HG03175 (cell line): ENCODE measurements around the gene RNF167.

Experiments used
- ATAC-seq: cut with Tn5 transposase; IDR thresholded peaks from one replicate; pipeline ENCODE4 v1.9.1; 2021; ENCODE audit warnings: mild to moderate bottlenecking, moderate library complexity; ENCODE audit not compliant: unreplicated experiment

RNF167 gene

DNA sequence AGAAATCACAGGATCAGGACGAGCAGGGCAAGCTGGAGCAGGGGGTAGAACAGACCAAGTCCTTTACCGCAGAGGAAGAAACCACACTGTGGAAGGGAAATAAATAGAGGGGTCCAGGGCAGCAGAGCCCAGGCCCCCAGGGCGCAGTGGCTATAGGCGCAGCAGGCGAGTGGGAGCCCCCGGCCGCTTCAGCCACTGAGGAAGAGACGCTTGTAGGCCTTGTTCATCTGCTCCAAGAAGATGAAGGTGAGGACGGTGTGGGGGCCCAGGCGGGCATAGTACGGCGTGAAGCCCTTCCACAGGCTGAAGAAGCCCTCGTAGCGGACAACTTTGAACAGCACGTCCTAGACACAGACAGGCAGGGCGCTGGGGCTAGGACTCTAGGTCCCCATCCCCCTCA lies 2.5 kb upstream of the RNF167 start:
- ATAC-seq = no peak

DNA sequence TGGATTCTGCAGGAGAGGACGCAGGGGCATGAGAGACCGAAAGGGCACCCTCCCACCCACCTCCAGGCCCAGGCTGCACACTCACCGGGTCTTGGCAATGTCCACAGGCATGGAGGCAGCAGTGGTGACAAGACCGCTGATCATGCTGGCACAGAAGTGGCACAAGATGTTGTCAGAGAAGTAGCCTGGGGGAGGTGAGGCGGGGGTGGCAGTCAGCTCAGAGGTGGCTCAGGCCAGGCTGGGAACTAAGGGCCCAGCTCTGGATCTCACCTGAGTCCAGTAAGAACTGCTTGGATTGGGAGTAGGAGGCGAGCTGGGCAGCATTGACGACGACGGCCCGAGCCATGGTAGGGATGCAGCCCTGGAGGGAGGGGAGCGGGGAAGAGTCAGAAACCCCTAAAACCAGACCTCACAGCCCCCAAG lies 2.0 kb upstream of the RNF167 start:
- no peak for ATAC-seq

DNA sequence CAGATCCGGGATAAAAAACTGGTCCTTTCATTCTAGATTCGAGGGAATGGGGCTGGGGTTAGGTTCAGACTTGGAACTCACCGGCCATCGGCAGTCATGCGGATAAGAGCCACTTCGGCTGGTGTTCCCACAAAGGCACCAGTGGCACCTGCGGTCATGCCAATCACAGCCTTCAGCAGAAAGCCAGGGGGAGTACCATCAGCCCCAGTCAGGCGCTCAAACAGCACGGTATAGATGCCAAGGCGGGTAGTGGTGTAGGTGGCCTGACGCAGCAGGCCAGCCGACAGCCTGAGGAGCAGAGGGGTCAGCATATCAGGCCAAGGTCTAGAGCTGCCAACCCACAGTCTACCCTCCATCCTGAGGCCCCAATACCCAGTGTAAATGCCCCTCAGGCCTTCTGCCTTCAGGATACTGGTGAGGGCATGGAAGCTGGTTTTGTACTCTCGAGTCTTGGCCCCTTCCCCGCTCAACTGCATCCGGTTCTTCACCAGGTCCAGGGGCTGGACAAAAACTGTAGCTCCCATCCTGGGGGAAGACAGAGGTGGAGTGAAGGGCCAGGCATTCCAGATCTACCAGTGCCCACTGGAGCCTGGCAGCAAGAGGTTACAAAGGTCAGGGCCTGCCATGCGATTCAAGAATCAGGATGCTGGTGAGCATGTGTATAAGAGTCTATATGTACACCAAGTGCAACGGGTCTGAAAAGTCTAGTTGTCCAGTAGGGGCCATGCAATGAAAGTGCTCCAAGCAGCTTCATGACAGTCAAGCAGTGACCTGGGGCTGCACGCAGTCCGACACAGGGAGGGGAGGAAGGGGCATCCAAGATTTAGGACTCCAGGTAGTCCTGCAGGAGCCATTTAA lies 1.2 kb upstream of the RNF167 start:
- ATAC-seq = no peak

- ATAC-seq = no peak
These were observed 597 bp upstream of the RNF167 start for GRCh38 chr17:4939546-4939795.

DNA sequence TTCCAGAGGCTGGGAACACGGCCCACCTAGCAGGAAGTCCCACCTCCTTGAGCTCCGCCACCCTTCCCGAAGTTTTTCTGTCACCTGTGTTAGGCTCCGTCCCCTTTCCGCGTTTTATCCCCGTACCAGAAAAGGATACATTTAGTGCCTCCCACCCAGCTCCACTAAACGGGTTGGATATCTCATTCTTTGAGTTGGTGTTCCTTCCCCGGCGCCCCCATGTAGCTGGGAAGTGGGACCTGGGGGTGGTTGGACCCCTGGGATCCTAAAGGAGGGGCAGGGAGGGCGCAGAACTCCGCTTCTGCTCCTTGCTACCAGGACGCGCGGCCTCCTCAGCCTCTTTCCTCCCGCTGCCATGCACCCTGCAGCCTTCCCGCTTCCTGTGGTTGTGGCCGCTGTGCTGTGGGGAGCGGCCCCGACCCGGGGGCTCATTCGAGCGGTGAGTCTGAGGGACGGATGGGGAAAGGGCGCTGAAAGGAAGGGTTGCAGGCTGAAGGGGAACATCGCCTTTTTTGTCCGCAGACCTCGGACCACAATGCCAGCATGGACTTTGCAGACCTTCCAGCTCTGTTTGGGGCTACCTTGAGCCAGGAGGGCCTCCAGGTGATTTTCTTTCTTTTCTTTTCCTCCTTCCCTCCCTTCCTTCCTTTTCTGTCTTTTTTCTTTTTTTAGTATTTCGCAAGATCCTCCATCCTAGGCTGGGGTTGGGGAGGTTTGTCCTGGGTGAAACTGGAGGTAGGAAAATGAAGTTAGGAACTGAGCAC lies 669 bp downstream of the RNF167 start:
- no peak for ATAC-seq

- no peak for ATAC-seq
These were observed 1.2 kb downstream of the RNF167 start for GRCh38 chr17:4941319-4941610.

DNA sequence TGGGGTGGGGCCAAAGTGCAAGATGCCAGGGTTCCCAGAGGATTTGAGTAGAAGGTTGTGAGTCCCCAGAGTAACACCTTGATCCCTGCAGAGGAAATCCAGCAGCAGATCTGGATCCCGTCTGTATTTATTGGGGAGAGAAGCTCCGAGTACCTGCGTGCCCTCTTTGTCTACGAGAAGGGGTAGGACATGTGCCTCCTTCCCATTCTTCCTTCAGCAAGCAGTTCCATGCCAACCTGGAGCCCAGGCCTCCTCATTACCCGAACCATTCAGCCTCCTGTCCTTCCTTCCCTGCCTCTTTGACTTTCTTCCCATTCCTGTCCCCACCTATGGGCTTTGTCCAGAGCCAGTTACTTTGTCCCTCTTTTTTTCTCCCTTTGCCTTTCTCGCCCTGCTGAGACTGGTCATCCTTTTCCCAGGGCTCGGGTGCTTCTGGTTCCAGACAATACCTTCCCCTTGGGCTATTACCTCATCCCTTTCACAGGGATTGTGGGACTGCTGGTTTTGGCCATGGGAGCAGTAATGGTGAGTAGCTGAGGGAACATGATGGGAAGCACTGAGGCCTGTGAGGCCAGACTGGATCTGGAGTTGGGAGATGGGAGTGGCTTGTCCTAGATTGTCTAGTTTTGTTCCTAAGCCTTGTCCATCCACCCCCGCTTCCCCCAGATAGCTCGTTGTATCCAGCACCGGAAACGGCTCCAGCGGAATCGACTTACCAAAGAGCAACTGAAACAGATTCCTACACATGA lies 2.9 kb downstream of the RNF167 start:
- ATAC-seq = no peak

GRCh38 chr17:4944163-4944553 lies 4.1 kb downstream of the RNF167 start:
- no peak for ATAC-seq

DNA sequence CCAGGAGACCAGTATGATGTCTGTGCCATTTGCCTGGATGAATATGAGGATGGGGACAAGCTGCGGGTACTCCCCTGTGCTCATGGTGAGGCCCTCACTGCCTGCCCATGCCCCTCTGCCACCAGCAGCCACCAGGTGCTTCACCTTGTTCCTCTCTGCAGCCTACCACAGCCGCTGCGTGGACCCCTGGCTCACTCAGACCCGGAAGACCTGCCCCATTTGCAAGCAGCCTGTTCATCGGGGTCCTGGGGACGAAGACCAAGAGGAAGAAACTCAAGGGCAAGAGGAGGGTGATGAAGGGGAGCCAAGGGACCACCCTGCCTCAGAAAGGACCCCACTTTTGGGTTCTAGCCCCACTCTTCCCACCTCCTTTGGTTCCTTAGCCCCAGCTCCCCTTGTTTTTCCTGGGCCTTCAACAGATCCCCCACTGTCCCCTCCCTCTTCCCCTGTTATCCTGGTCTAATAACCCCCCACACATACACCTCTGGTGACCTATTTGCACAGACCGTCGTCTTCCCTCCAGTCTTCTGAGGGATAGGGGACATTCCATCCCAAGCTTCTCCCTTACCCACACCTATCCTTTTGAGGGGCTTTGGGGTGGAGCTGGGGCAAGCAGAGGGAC lies 4.6 kb downstream of the RNF167 start:
- no peak for ATAC-seq

DNA sequence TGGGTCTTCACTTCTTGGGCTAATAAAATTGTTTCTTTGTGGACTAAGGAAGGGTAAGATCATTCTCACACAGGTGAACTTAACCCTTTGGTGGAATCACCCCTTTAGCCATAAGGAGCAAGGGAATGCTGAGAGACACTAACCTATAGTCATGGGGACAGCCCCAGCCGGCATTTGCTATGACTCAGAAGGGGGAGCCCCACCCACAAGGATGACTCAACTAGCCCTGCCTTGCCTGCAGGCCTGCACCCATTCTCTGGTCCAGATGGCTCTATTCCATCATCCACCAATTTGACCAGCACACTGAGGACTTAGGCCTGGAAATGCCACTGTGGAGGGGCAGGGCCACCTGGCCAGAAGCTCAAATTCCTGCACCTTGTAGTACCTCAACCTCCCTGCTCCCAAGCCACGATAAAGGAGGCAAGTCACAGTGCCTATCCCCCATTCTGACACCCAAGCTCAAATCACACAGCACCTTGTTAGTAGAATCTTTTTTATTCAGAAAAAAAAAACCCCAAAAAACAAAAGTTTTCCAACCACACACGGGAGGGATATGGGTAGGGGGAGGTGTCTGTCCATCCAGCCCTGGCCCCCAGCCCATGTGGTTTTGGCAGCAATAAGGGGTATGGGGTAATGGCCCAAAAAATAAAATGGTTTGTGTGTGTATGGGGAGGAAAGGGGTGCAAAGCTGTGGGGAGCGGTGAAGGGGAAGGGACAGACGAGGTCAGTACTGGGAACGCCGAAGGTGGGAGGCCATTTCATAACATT lies 5.3 kb downstream of the RNF167 start:
- no peak for ATAC-seq

GRCh38 chr17:4945944-4946280 lies 5.8 kb downstream of the RNF167 start:
- ATAC-seq = no peak

DNA sequence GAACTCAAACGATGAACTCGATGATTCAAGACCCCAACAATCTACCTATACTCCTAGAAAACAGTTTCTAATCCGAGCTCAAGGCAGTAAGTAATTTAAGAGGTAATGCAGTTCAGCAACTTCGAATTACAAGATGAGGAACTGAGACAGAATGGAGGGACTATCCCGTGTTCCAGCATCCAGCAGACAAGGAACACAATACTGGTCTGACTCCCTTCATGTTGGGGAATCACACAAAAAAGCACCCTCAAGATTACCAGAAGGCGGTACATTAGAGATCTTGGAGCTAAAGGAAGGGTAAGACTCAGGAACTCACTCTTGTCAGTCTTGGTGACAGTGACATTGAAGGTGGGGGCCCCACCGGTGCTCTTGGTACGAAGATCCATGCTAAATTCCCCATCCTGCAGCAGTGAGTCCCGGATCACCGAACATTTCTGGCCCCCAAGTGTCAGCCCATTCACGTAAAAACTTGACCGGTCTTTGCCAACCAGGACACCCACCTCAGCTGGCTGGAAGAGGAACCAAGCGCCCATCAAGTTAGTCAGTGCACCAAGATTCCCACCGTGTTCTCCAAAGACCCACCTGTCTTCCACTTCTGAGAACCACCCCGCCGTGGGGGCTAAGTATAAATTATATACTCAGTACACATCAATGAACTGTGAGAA lies 6.4 kb downstream of the RNF167 start:
- ATAC-seq = no peak

- no peak for ATAC-seq
These were observed 6.9 kb downstream of the RNF167 start for GRCh38 chr17:4947010-4947410.

DNA sequence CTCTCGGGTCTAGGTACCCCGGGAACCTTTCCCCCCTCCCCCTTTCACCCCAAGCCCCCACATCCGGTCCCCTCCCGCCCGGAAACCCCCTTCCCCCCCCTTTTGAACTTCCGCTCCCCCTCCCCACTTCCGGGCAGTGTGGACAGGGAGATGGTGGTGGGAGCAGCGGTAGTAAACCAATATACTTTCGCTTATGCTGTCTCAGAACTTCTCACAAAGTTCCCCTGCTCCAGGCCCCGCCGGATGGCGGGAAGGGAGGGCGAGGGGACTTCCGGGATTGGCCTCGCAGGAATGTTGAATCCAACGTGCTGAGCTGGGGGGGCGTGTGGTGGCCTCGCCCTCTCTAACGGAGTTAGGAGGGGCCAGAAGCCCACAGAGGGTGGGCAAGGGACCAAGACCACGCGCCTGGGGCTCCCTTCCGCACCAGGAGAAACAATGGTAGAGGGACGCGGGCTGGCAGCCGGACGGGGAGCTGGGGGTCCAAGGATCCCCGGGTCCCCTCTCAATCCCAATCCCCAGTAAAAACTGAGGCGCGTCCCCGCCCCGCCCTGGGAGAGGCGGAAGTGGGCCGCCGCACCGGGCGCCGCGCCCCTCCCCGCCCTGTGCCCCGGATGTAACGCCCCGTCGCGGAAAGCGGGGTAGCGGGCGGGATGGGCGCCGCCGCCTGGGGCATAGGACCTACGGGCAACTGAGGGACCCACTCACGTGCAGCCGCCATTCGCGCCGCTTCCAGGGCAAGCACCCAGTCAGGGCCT lies 7.5 kb downstream of the RNF167 start:
- ATAC-seq = no peak

- ATAC-seq = no peak
These were observed 8.3 kb downstream of the RNF167 start, which contains the start of gene PFN1 for GRCh38 chr17:4948166-4948930. Gene PFN1, minus strand, starts transcription at chr17:4948530. Its CDS starts 136 bp downstream, at chr17:4948394.

DNA sequence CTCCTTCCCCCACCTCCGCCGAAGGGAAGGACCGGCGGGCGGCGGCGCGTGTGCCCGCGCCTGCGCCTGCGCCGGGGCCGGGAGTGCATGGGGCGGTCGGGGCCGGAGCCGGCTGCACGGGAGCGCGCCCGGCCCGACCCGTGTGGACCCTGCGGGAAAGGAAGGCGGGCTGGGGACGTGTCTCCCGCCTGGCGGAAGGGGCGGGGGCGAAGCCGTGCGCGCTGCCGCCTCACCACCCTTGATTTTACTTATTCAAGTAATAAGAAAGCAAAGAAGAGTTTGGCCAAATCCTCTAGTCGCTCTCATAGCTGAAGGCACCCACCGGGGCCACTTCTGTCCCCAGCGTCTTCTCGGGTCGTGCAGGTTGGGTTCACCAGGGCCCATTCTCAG lies 8.9 kb downstream of the RNF167 start:
- ATAC-seq = peak; percentile 39

DNA sequence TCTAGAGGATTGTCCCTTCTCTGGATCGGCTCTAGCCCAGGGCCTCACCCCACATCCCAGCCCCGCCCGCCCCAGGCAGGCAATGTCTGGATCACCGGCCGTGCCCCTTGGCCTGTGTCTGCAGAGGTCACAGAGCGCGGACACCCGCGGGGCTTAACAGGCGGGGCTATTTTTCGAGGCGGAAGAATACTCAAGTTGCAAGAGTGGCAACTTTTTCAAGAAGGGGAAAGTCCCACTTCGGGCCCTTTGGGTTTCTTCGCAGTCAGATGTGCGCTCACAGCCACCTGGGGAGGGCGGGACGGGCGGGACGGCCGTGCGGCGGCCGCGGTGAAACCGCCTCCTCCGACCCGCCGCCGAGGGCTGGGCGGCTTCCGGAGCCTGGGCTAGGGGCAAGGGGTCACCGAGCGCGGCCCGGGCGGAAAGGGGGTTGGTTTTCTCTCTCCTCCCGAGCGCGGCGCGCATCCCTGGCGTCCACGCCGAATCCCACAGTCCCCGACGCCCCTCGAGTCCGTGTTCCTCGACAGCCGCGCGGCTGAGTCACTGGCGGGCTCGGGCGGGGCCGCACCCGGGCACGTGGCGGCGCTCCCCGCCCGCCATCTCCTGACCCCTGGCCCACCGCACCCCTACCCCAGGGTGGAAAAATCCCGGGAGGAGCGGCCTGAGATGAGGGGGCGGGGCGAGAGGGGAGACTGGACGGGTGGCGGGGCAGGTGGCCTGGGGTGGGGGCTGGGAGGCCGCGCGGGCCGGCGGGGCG lies 9.4 kb downstream of the RNF167 start:
- peak; percentile 29 for ATAC-seq

DNA sequence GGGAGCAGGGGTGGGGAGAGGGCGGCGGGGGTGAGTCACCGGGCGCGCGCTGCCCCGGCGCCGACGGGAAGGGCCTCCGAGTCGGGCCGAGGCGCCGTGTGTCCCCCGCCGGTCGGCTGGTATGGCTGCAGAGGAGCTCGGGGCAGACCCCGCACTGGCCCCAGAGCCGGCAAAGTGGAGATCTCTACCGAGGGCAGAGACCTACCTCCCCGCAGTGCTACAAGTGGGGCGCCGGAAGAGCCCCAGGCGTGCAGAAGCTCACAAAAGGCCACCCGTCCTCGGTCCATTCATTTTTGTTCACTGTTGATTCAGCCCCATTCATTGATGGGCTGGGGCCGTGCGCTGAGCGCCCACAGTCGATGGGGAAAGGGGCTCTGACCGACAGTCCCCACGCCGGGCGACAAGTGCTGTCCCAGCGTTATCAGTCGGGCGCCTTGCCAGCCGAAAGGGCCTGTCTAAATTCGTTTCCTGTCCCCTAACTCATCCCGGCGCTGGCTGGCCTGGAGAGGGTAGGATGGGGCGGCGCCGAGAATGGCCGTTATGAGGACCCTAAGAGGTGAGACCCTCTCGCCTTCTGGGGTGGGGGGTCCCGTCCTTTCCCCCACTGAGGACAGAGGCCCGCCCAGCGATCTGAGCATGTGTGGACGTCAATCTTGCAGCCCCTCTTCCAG lies 10.1 kb downstream of the RNF167 start:
- peak; percentile 2 for ATAC-seq
